PC-3 (cell line): Measurements from ENCODE around the gene PICALM. TPM values are rescaled to one million over a fixed set of nuclear protein-coding genes. Genes with fewer than 3 reads are reported as not detected.

Source experiments
- ATAC-seq: fragments of 200-7000 bp; cut with Tn5 transposase; 2 replicates; pipeline ENCODE4 v1.9.1; 2020; ENCODE audit warnings: mild to moderate bottlenecking, moderate library complexity
- BruUV-seq: library from RNA; stranded (reverse); fragments of 400-500 nt; replicated peaks from 2 replicates; lab custom pipeline; 2021; lab: Mats Ljungman, UMichigan
- CTCF ChIA-PET: fragments of 300-600 bp; sonication (Branson Sonifier 250); formaldehyde crosslinking; loops from one replicate; lab custom pipeline; 2022; ENCODE audit warnings: antibody characterized with exemption; lab: Charles Lee
- POLR2A ChIA-PET: fragments of 300-600 bp; sonication (Branson Sonifier 250); formaldehyde crosslinking; loops from one replicate; lab custom pipeline; 2022; ENCODE audit warnings: antibody characterized with exemption; ENCODE audit not compliant: unreplicated experiment; lab: Charles Lee
- DNase-seq: peaks from one replicate; pipeline ENCODE4 v3.0.0-alpha.2; 2015
- H2AFZ ChIP-seq: fragments of 300-600 bp; sonication (generic); 2 replicates; pipeline ENCODE4 v1.6.0; 2016; ENCODE audit warnings: antibody characterized with exemption, low read length
- H3F3A ChIP-seq: fragments of 300-600 bp; sonication (generic); one replicate; pipeline ENCODE4 v1.6.0; 2017; ENCODE audit warnings: antibody characterized with exemption, low read length, control low read depth, mild to moderate bottlenecking; ENCODE audit not compliant: unreplicated experiment
- H3K27ac ChIP-seq: fragments of 300-600 bp; sonication (generic); 2 replicates; pipeline ENCODE4 v1.5.1; 2016; ENCODE audit warnings: mild to moderate bottlenecking, low read length
- H3K27me3 ChIP-seq: fragments of 300-600 bp; sonication (generic); 2 replicates; pipeline ENCODE4 v1.6.1; 2016; ENCODE audit warnings: low read length, mixed read lengths
- H3K36me3 ChIP-seq: fragments of 300-600 bp; sonication (generic); 2 replicates; pipeline ENCODE4 v1.6.1; 2016; ENCODE audit warnings: low read depth, mixed run types, low read length, mixed read lengths
- H3K4me1 ChIP-seq: fragments of 300-600 bp; sonication (generic); 2 replicates; pipeline ENCODE4 v1.5.1; 2016; ENCODE audit warnings: low read length; ENCODE audit not compliant: insufficient read depth
- H3K4me2 ChIP-seq: fragments of 300-600 bp; sonication (generic); 2 replicates; pipeline ENCODE4 v1.6.0; 2016; ENCODE audit warnings: low read length
- H3K4me3 ChIP-seq: fragments of 300-600 bp; sonication (generic); 2 replicates; pipeline ENCODE4 v1.5.1; 2016; ENCODE audit warnings: mild to moderate bottlenecking, low read length, mixed read lengths
- H3K79me2 ChIP-seq: fragments of 300-600 bp; sonication (generic); 2 replicates; pipeline ENCODE4 v1.6.1; 2017; ENCODE audit warnings: low read length, mixed read lengths
- H3K9ac ChIP-seq: fragments of 300-600 bp; sonication (generic); 2 replicates; pipeline ENCODE4 v1.6.0; 2016; ENCODE audit warnings: mild to moderate bottlenecking, low read length
- H3K9me2 ChIP-seq: fragments of 300-600 bp; sonication (generic); replicated peaks from 2 replicates; pipeline ENCODE4 v1.6.1; 2016; ENCODE audit warnings: mixed run types, low read length, mixed read lengths
- H3K9me3 ChIP-seq: fragments of 300-600 bp; sonication (generic); 2 replicates; pipeline ENCODE4 v1.6.1; 2016; ENCODE audit warnings: low read length, mixed read lengths
- H4K20me1 ChIP-seq: fragments of 300-600 bp; sonication (generic); 2 replicates; pipeline ENCODE4 v1.6.1; 2016; ENCODE audit warnings: low read length, mixed read lengths
- EZH2 ChIP-seq: fragments of 300-600 bp; sonication (generic); IDR thresholded peaks from one replicate; pipeline ENCODE4 v1.6.1; 2017; ENCODE audit warnings: antibody characterized with exemption, mild to moderate bottlenecking, low read length; ENCODE audit not compliant: unreplicated experiment
- EZH2phosphoT487 ChIP-seq: fragments of 300-600 bp; sonication (generic); IDR thresholded peaks from 2 replicates; pipeline ENCODE4 v1.6.1; 2018; ENCODE audit warnings: mild to moderate bottlenecking, antibody characterized with exemption, low read length, borderline replicate concordance
- intact Hi-C: fragments of 100-400 bp; cut with micrococcal nuclease; formaldehyde crosslinking; loops from 2 replicates; pipeline ENCODE4 v1.9.0; 2023
- total RNA-seq: library from RNA; depleted of rRNA; stranded (reverse); fragments of >200 nt; gene quantifications from 2 replicates; pipeline ENCODE4 v1.2.3, GENCODE V29; 2014
- TF ChIP-seq, protein P1 (sequence below): fragments of 300-600 bp; sonication (generic); conservative IDR thresholded peaks from 2 replicates; pipeline ENCODE4 v1.5.1; 2017; ENCODE audit warnings: antibody characterized with exemption, low read depth, mild to moderate bottlenecking, low read length

PICALM gene
- total RNA-seq, 1 experiment from 2014 or later = 59.3 TPM

- Histone ChIP-seq H3K27ac (no peak overlapping the region), H3K4me3 (no peak overlapping the region), H3K4me1 (no peaks in the 10 kb centered on the region; the same call in 1 of the 2 replicates), H3K79me2 (no peaks in the 10 kb centered on the region), H3K9ac (no peak overlapping the region), H3F3A (no peaks in the 10 kb centered on the region), H3K4me2 (no peak overlapping the region), H2AFZ (no peak overlapping the region), H4K20me1 (no peaks in the 10 kb centered on the region), H3K9me3 (no peaks in the 10 kb centered on the region), H3K9me2 (no peaks in the 10 kb centered on the region), H3K27me3 (no peaks in the 10 kb centered on the region), H3K36me3 (peaks cover 4% of the 10 kb centered on the region)
- ATAC-seq (no peak), DNase-seq (no peak)
- POLR2A ChIA-PET = no interaction called here
- CTCF ChIA-PET = no interaction called here
- no TSS peak for BruUV-seq
- TF ChIP-seq, protein P1, sequence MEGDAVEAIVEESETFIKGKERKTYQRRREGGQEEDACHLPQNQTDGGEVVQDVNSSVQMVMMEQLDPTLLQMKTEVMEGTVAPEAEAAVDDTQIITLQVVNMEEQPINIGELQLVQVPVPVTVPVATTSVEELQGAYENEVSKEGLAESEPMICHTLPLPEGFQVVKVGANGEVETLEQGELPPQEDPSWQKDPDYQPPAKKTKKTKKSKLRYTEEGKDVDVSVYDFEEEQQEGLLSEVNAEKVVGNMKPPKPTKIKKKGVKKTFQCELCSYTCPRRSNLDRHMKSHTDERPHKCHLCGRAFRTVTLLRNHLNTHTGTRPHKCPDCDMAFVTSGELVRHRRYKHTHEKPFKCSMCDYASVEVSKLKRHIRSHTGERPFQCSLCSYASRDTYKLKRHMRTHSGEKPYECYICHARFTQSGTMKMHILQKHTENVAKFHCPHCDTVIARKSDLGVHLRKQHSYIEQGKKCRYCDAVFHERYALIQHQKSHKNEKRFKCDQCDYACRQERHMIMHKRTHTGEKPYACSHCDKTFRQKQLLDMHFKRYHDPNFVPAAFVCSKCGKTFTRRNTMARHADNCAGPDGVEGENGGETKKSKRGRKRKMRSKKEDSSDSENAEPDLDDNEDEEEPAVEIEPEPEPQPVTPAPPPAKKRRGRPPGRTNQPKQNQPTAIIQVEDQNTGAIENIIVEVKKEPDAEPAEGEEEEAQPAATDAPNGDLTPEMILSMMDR = no peak
- no peak for TF ChIP-seq EZH2phosphoT487
- intact Hi-C loops = no loop called here
Observed at GRCh38 chr11:85988780-85989179, 80.1 kb downstream of the PICALM start.

- POLR2A ChIA-PET = no interaction called here
- ATAC-seq = no peak
- H3K36me3 ChIP-seq = peaks cover 14% of the 10 kb centered on the region
- no peak for DNase-seq
- no peaks in the 10 kb centered on the region for H3K9me3 ChIP-seq
- no peak overlapping the region for H3K9ac ChIP-seq
- no peak overlapping the region for H3K4me2 ChIP-seq
- H4K20me1 ChIP-seq = no peaks in the 10 kb centered on the region
- no peaks in the 10 kb centered on the region for H3K4me1 ChIP-seq
- no peaks in the 10 kb centered on the region for H3K9me2 ChIP-seq
- intact Hi-C loops = no loop called here
- H3K27me3 ChIP-seq = no peaks in the 10 kb centered on the region
- TF ChIP-seq, protein P1 = no peak
- no peak for TF ChIP-seq EZH2phosphoT487
- H3K79me2 ChIP-seq = no peaks in the 10 kb centered on the region
- H3K27ac ChIP-seq = no peak overlapping the region
- no peak overlapping the region for H2AFZ ChIP-seq
- no TSS peak for BruUV-seq
- CTCF ChIA-PET = no interaction called here
- H3K4me3 ChIP-seq = no peak overlapping the region
- no peaks in the 10 kb centered on the region for H3F3A ChIP-seq
Observed at GRCh38 chr11:85977751-85978160, 91.1 kb downstream of the PICALM start.

DNA sequence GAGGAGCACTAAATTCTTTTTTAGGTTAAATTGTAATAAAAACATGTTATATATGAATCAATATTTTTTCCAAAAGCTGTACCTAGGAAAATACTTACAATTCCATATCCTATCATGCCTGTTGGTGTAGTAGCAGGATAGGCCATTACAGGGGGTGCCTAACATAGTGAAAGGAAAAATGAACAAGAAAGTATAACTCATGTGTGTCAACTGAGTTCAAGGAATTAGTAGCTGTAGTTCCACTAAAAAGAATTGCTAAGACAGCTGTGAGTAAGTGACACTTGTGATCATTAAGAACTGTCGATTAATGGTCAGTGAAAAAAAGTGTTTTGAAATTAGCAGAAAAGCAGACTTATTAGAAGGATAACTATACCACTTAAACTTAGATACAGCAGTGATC is 92.4 kb downstream of the PICALM start:
- H3K27ac ChIP-seq = no peak overlapping the region
- ChIA-PET POLR2A (no interaction called here), CTCF (no interaction called here)
- no peaks in the 10 kb centered on the region for H3K79me2 ChIP-seq
- no peak for ATAC-seq
- H3K27me3 ChIP-seq = no peaks in the 10 kb centered on the region
- no peaks in the 10 kb centered on the region for H3K9me2 ChIP-seq
- no peak for TF ChIP-seq EZH2
- TF ChIP-seq EZH2phosphoT487 = no peak
- TF ChIP-seq, protein P1 = no peak
- BruUV-seq = no TSS peak
- no peak overlapping the region for H3K4me2 ChIP-seq
- DNase-seq = no peak
- no peaks in the 10 kb centered on the region for H3K9me3 ChIP-seq
- intact Hi-C loops = no loop called here
- no peak overlapping the region for H3K4me3 ChIP-seq
- H3K36me3 ChIP-seq = peaks cover 10% of the 10 kb centered on the region
- H3K9ac ChIP-seq = no peak overlapping the region
- H3K4me1 ChIP-seq = no peaks in the 10 kb centered on the region
- H2AFZ ChIP-seq = no peak overlapping the region
- no peaks in the 10 kb centered on the region for H4K20me1 ChIP-seq
- no peaks in the 10 kb centered on the region for H3F3A ChIP-seq
